ENCODE results near the gene SPTLC3. TPM values are rescaled to one million over a fixed set of nuclear protein-coding genes. Genes with fewer than 3 reads are reported as not detected.

The SPTLC3 gene
- total RNA-seq, 1 donor from 2014 or later = 0.41 TPM

DNA sequence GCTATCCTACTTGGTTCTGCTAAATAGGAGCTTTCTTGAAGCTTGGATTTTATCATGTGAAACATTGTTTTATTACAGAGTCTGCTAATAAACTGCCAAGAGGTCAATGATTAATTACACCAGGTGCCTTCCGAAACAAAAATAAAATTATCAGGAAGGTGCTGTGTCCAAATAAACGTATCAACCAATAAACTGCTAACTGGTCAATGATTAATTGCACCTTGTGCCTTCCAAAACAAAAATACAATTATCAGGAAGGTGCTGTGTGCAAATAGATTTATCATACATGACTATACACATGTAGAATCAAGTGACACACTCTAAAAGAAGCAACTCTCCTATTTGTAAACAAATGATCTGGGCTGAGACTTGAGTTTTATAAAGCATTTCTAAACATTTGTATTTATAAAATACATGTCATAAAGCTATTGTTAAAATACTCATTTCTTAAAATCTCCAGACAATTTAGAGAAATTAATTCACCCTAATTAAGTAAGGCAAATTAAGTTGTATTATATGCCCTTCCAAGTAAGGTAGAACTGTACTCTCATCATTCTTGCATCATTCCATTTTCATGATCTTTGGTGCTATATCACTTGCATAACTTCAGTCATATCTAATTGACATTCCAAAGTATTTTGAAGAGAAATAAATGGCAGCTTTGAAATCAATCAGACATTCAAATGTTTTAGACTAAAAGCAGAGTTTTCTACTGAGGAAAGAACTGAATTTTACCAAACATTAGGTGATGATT lies 26.8 kb downstream of the SPTLC3 start:
- Mint-ChIP-seq H3K27me3 (ENCODE audit: unreplicated experiment) (no peaks in the 10 kb centered on the region), H3K4me3 (ENCODE audit: unreplicated experiment) (no peak overlapping the region), H3K4me1 (ENCODE audit: unreplicated experiment) (no peaks in the 10 kb centered on the region), H3K36me3 (ENCODE audit: low read depth, unreplicated experiment) (no peaks in the 10 kb centered on the region), H3K9me3 (ENCODE audit: unreplicated experiment) (no peaks in the 10 kb centered on the region), H3K27ac (ENCODE audit: unreplicated experiment) (no peak overlapping the region)
- no peak for DNase-seq (ENCODE audit: low spot score)
- TF ChIP-seq, protein P1, sequence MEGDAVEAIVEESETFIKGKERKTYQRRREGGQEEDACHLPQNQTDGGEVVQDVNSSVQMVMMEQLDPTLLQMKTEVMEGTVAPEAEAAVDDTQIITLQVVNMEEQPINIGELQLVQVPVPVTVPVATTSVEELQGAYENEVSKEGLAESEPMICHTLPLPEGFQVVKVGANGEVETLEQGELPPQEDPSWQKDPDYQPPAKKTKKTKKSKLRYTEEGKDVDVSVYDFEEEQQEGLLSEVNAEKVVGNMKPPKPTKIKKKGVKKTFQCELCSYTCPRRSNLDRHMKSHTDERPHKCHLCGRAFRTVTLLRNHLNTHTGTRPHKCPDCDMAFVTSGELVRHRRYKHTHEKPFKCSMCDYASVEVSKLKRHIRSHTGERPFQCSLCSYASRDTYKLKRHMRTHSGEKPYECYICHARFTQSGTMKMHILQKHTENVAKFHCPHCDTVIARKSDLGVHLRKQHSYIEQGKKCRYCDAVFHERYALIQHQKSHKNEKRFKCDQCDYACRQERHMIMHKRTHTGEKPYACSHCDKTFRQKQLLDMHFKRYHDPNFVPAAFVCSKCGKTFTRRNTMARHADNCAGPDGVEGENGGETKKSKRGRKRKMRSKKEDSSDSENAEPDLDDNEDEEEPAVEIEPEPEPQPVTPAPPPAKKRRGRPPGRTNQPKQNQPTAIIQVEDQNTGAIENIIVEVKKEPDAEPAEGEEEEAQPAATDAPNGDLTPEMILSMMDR (IDR thresholded peaks at IDR 0.05; ENCODE audit: unreplicated experiment) = no peak

- TF ChIP-seq, protein P1 (IDR thresholded peaks at IDR 0.05; ENCODE audit: unreplicated experiment) = no peak
- DNase-seq (ENCODE audit: low spot score) = no peak
- H3K9me3 Mint-ChIP-seq (ENCODE audit: unreplicated experiment) = no peaks in the 10 kb centered on the region
- H3K27ac Mint-ChIP-seq (ENCODE audit: unreplicated experiment) = no peak overlapping the region
- H3K4me1 Mint-ChIP-seq (ENCODE audit: unreplicated experiment) = no peaks in the 10 kb centered on the region
- H3K27me3 Mint-ChIP-seq (ENCODE audit: unreplicated experiment) = no peaks in the 10 kb centered on the region
- H3K4me3 Mint-ChIP-seq (ENCODE audit: unreplicated experiment) = no peak overlapping the region
- H3K36me3 Mint-ChIP-seq (ENCODE audit: low read depth, unreplicated experiment) = no peaks in the 10 kb centered on the region
These were observed 29.0 kb downstream of the SPTLC3 start for GRCh38 chr20:13037727-13038126.

DNA sequence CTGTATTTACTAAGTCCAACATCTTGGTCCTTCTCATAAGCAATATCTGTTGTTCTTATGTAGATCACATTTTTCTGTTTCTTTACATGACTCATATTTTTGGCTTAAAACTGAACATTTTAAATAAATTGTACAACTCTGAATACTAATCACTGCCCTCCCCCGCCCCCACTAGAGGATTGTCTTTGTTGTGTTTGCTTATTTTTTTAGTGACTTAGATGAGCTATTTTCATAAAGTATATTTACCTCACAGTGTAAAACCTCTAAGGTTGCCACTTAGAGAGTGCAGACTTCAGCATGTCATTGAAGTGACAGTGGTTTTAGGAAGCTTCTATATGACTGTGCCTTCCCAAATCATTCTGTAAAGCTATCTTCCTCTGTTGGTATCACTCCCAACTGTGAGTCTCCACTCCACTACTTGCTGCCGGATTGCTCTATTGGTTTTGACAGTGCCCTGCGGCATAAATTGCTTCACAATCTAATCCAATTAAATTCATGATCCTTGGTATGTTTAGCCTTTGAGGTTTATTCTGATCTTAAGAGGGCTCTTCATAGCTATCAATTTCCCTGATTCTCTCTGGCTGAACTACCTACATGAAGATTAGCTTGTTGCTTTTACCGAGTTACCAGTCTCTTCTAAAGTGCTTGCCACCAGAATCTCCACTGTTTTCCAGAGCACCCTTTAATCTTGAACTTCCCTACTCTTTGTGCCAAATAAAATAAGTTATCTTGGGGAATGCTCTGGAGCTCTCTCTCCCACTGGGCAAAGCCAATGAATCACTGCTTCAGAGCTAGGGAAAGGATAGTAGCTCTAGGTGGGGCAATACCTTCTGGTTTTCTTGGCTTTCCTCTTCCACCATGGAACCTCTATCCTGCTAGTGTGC lies 33.0 kb downstream of the SPTLC3 start:
- Mint-ChIP-seq H3K27ac (ENCODE audit: unreplicated experiment) (no peak overlapping the region), H3K36me3 (ENCODE audit: low read depth, unreplicated experiment) (no peaks in the 10 kb centered on the region), H3K9me3 (ENCODE audit: unreplicated experiment) (no peaks in the 10 kb centered on the region), H3K4me3 (ENCODE audit: unreplicated experiment) (no peak overlapping the region), H3K4me1 (ENCODE audit: unreplicated experiment) (no peaks in the 10 kb centered on the region), H3K27me3 (ENCODE audit: unreplicated experiment) (peaks cover 4% of the 10 kb centered on the region)
- TF ChIP-seq, protein P1 (IDR thresholded peaks at IDR 0.05; ENCODE audit: unreplicated experiment) = no peak
- no peak for DNase-seq (ENCODE audit: low spot score)

DNA sequence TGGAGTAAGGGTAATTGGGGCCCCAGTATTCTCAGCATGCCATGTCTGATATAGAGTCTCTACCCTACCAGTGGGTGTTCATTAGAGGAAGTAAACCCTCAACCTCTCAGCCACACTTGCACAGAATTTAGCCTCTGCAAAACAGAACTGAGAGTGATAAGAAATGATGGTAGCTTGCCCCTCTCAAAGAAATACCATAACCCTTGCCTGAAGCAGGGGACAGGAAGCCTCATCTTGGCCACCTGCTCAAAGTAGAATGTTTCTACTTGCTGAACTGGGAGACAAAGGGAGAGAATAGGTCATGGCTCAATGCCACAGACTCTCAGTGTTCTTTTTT lies 33.7 kb downstream of the SPTLC3 start:
- Mint-ChIP-seq H3K9me3 (ENCODE audit: unreplicated experiment) (no peaks in the 10 kb centered on the region), H3K4me3 (ENCODE audit: unreplicated experiment) (no peak overlapping the region), H3K4me1 (ENCODE audit: unreplicated experiment) (no peaks in the 10 kb centered on the region), H3K27ac (ENCODE audit: unreplicated experiment) (no peak overlapping the region), H3K36me3 (ENCODE audit: low read depth, unreplicated experiment) (no peaks in the 10 kb centered on the region), H3K27me3 (ENCODE audit: unreplicated experiment) (peaks cover 4% of the 10 kb centered on the region)
- TF ChIP-seq, protein P1 (IDR thresholded peaks at IDR 0.05; ENCODE audit: unreplicated experiment) = no peak
- DNase-seq (ENCODE audit: low spot score) = no peak

DNA sequence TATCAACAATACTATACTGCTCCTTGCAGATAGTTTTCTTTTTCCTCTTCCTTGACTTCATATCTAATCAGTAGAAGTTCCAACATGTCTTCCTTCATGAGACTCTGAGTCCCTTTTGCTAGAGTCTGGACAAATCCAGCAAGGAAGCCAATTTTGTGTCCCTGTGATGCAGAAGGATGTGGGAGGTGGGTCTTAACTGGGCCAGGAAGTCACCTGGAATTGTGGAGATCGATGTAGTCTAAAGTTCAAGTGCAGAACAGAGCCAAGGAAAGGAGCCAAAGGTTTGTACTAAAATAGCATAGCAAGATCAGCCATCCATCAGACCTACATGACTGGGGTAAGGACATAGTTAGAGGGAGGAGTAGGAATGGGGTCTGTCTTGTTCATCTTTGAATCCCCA lies 37.6 kb downstream of the SPTLC3 start:
- H3K27ac Mint-ChIP-seq (ENCODE audit: unreplicated experiment) = no peak overlapping the region
- H3K4me3 Mint-ChIP-seq (ENCODE audit: unreplicated experiment) = no peak overlapping the region
- H3K4me1 Mint-ChIP-seq (ENCODE audit: unreplicated experiment) = no peaks in the 10 kb centered on the region
- TF ChIP-seq, protein P1 (IDR thresholded peaks at IDR 0.05; ENCODE audit: unreplicated experiment) = no peak
- no peaks in the 10 kb centered on the region for H3K9me3 Mint-ChIP-seq (ENCODE audit: unreplicated experiment)
- no peak for DNase-seq (ENCODE audit: low spot score)
- H3K36me3 Mint-ChIP-seq (ENCODE audit: low read depth, unreplicated experiment) = no peaks in the 10 kb centered on the region
- peaks cover 4% of the 10 kb centered on the region for H3K27me3 Mint-ChIP-seq (ENCODE audit: unreplicated experiment)
